ENCODE results near the gene CDK17.

Gene CDK17

DNA sequence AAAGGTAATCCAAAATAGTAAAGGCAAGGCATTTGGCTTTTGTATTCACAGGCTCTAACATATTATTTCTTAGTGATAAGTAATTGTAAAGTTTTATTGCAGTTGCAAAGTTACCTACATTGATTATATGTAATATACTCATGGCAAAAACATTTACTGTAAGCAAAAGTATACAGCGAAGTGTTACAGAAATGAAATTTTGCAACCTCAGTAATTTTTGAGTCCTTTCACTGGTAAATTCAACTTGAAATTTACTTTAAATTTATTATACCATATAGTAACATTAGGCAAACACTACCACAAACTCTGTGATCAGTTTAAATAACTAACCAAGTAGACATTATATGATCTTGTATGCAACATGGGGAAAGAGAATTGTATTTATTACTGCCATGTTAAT lies 89.0 kb downstream of the CDK17 start:
- DNase-seq, result no peak

DNA sequence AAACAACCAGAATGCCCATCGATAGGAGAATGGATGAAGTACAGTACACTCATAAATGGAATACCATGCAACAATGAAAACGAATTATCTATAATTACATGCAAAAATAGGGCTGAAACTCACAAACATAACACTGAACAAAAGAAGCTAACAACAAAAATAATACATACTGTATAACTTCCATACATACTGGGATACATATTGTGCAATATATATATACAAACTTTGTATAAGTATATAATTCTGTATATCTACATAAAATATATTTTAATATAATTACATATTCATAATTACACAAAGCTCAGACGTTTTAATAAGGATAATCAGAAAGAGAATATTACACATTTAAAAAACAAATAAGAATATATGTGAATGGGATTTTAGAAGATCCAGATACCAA lies 90.2 kb downstream of the CDK17 start:
- DNase-seq, result no peak

DNA sequence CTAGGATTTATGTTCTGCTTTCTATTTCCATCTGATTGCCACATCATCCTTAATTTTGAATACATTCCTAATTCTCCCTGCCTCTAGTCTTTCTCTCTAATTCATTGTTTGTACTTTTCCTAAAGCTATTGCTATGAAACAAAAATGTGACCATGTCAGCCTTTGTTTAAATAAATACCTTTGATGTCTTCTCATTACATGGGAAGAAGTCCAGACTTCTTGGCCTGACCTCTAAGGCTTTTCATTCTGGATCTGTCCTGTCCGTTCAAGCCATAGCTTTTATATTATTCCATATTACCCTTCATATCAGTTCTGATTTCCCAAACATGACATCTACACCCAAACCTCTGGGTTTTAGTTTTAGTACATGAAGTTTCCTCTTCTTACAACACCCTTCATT lies 91.4 kb downstream of the CDK17 start:
- DNase-seq, result no peak

DNA sequence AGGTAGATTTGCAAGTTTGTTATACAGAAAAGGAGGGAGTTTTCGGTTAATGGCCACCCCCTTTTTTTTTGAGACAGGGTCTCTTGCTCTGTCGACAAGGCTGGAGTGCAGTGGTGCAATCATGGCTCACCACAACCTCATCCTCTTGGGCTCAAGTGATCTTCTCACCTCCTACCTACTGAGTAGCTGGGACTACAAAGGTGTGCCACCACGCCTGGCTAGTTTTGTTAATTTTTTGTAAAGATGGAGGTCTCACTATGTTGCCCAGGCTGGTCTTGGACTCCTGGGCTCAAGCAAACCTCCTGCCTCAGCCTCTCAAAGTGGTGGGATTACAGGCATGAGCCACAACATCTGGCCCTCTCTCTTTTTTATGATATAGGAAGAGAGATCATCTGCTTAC lies 94.6 kb downstream of the CDK17 start:
- no peak for DNase-seq

DNA sequence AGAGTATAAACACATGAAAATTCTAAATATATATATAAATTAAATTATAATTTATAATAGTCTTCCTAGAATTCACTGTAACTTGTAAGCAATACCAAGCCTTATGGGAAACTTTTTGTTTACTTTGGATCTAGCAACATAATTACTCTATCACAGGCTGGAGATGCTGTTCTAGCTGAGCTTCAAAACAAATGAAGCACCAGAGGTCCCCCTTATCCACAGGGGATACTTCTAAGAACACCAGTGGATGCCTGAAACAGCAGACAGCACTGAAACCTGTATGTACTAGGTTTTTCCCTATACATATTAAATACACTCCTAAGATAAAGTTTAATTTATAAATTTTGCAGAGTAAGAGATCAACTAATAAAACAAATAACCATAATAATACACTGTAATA lies 96.6 kb downstream of the CDK17 start:
- no peak for DNase-seq

DNA sequence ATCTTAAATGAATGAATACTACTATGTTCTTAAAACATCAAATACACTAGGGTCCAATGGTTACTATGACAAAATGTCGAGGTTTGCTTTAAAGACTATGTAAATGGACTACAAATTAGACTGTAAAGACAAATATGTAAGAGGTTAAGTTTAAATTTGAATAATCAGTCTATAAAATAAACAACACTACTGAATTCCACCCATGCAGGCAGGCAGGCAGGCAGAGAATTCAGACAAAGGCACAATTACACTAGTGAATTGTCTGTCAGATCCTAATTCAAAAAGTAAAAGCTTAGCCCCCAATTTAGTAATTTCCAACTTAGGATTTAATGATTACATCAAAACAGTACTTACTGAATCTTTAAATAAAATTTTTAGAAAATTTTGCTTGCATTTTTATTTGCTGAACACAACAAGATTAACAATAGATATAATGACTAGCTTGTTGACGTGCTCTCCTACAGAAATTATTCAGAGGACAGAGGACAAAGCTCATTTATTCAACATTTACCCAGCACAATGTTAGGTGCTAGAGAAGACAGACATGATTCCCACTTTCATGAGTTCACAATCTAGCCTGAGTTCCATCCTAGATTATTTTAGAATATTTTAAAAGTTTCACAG lies 97.4 kb downstream of the CDK17 start:
- DNase-seq, result no peak

DNA sequence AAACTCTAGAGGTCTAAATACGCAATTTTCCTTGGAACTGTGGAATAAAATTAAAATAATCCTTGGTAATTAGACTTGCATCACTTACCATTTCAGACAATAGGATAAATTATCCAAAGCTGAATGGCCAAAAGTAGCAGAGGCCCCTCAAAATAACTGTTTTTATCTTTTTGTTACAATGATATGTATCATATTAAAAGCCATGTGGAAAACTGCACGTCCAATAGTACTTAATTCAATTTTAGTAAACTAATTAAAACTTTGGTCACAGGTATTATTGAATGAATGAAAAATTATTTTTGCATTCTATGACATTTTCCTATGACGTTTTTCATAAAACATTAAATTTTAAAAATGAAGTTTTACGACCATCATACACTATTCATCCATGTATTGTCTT lies 98.5 kb downstream of the CDK17 start:
- DNase-seq, result no peak

DNA sequence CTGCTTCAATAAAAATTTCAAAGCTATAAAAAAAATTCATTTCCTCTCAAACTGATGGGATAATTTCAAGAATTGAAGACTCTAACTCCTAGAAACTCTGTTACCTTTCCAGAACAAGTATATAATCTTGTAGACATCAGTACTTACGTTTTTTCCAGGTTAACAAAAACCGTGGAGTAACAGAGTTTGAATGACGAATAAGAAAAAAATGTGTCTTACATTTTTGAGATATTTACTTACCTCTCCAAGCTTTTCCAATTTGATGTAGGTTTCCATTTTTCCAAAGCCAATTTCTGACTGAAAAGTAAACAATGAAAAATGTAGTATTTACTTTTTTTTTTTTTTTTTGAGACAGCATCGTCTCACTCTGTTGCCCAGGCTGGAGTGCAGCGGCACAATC lies 100.2 kb downstream of the CDK17 start:
- DNase-seq, result no peak

DNA sequence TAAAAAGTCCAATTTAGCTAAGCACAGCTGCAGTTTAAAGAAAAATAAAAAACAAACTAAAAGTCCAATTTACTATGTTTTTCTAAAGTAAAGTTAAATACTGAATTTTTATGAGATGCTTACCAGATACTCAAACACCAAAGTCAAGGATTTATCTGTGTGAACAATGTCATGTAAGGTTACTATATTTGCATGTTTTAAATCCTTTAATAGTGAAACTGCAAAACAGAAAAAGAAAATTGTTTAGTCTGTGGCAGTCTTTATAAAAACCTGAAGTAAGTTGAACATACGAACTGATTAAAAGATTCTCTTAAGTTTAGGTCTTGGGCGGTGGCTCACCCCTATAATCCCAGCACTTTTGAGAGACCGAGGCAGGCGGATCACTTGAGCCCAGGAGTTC lies 102.7 kb downstream of the CDK17 start:
- no peak for DNase-seq

DNA sequence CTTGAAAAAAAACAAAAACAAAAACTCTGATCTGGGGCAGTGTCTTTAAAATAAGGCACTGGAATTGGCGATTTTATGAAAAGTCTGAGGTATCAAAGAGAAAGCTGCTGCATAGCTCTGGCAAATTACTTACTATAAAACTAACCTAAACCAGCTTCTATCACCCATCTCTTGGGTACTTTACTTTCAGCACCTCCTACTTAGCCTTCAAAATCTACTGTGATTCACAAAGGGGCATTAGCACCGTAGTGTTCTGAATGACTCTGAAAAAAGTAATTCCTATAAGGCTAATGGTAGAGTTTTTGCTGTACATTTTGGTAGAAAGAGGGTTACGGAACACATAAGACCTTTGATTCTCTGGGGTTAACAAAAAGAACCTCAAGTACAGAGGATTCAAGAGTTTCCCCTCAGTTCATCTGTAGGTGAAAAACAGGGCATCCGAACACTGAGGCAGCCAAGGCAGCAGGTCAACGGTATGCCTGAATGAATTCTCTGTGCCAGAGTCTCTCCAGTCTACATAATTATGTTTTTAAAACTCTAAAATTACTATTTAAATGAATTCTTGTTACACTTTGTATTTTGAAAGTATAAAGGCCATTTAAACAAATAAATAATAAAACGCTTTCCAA lies 104.6 kb downstream of the CDK17 start:
- DNase-seq, result no peak

DNA sequence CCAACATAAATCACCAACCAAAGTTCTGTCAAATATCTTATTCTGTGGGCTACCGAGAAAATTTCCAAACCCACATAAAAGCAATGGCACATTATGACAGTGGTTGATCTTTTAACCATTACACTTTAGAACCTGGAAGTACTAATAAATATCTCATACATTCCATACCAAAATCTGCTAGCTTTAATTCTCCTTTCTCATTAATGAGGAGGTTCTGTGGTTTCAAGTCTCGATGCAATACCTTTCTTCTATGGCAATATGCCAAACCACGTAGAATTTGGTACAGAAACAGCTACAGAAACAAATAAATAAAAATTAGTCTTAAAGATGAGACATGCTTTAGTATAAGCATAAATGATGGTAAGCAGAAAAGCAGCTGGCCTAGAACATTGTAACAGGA lies 105.4 kb downstream of the CDK17 start:
- no peak for DNase-seq

DNA sequence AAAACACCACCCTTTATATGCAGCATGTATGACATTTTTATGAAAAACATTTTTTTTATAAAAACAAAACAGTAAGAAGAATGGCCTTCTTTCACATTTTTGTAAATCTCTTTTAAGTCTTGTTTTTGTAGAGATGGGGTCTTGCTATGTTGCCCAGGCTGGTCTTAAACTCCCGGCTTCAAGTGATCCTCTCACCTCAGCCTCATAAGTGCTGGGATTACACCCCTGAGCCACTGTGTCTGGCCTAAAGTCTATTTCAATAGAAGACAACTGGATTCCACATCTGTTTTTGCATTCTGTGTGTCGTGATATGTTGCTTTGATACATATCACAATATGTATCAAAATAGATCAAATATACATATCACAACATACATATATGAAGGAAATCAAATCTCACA lies 107.1 kb downstream of the CDK17 start:
- no peak for DNase-seq

DNA sequence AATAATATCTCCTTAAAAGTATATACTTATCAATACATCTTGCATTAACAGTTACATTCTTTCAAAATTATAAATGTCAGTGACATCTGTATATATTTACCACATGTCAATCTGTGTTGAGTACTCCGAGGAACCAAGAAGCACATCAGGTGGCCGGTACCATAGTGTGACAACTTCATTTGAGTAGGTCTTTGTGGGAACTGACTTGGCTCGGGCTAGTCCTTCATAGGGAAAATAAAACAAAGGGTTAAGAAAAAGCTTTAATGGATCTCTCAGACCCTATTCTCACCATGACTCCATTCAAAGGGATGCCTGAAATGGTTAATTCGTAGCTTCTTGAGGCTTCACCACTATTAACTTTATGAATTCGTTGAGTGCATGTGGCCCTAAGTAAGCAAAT lies 111.2 kb downstream of the CDK17 start:
- no peak for DNase-seq

DNA sequence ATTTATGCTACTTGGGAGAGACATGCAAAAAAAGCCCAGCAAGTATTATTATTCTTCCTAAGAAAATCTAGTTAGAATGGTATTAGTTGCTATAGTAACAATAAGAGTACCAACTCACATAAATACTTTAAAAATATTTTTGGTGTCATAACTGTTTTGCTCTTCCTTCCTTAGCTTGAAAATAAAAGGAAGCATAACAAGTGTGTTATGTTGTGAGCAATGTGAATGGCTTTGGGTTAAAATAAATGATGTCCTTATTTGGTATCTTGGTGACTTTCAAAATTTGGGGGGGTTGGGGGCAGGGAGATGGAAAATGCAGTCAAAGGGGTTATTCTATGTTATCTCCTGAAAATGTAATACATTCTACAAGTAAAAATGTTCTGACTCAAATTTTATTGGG lies 115.1 kb downstream of the CDK17 start:
- no peak for DNase-seq

DNA sequence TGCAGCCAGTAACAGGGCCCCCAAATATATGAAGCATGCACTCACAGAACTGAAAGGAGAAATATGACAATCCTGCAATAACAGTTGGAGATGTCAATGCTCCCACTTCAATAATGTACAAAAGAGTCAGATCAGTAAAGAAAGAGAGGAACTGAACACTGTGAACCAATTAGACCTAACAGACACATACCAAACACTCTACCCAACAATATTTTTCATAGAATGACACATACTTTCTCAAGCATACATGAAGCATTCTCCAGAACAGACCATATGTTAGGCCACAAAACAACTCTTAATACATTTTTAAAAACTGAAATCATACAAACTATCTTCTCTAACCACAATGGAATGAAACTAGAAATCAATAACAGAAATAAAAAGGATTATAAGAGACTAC lies 125.9 kb downstream of the CDK17 start:
- DNase-seq, result no peak

DNA sequence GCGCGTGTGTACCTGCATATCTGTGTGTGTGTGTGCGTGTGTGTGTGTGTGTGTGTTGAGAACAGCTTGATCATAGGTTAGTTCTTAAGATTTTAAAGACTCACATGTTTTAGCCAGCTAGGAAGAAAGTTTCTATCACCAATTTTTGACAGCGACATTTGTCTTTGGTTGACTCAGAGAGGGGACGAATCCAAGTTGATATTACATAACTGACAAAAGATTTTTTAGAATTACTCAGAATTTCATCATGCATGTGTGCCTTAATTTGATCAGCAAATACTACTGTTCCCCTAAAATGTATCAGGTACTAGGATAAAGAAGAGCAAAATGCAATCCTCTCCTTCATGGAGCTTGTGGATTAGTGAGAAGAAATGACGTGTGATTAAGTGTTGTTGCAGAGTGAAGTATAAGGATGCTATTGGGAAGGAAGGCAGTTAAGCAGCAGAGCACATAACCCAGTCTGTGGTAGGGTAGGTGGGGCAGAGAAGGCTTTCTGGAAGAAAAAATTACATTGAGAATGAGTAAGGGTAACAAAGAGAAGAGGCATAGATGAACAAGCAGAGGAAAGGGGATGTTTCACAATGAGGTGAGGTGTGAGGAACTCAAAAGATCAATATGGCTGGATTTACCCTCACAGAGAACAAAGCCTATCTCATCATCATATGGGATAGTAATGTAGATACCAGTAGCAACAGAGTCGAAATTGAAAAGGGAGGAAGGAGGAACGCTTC lies 128.6 kb downstream of the CDK17 start:
- no peak for DNase-seq

DNA sequence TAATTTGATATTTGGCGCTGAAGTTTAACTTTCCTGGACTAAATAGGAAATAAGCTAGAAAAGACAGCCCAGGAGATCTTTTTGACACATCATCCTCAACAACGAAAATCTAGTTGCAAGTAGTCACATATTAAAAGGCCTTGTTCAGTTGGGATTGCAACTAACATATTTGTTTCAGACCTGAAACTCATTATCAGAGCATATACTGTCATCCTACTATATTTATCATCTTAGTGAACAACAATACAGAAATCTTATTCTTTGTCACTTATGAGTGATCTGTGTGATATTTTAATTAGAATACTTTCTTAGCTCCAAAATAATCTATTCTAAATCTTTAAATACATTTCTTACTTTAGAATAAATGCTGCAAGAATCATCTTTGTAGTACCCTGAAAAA lies 134.0 kb downstream of the CDK17 start:
- DNase-seq, result no peak

DNA sequence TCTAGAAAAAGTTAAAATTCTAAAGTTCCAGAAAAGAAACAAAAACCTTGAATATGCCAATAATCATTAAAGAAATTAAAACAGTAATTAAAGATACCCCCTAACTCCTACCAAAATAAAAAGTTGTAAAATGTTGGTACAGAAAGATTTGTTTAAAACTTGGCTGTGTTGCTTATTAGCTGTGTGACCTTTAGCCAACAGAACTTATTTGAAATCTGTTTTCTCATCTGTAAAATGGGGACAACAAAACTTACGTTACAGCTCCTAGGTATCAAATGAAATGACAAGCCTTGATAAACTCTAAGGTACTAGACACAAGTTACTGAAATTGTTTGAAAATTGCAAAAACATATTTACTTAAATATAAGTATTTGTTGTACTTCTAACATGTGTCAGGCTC lies 134.4 kb downstream of the CDK17 start:
- no peak for DNase-seq

DNA sequence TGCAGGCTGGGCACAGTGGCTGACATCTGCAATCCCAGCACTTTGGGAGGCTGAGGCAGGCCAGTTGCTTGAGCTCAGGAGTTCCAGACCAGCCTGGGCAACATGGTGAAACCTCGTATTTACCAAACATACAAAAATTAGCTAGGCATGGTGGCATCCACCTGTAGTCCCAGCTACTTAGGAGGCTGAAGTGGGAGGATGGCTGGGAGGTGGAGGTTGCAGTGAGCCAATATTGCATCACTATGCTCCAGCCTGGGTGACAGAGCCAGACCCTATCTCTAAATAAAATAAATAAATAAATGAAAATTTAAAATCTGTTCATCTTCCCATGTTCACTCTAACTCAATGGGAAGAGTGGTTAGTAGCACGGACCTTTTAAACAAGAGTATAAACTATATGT lies 134.8 kb downstream of the CDK17 start:
- DNase-seq, result no peak

DNA sequence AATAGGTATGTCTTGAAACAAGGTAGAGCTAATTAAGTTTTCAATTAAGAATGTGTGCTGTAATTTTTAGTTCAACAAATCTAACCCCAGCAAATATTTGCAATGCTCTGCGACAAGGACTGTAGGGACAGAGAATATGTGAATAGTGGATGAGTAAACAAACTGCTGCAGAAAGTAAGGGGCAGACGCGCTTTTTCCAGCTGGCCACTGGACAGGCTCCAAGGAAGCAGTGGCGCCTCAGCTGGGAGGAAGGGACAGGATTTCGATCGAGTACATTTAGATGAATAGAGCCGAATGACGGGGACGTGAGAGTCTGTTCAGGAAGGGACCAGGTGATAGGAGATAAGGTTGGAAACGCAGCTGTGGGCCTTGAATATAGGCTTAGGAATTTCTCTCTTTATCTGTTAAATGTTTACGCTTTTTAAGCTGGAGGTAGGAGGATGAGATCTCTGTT lies 136.8 kb downstream of the CDK17 start:
- no peak for DNase-seq

DNA sequence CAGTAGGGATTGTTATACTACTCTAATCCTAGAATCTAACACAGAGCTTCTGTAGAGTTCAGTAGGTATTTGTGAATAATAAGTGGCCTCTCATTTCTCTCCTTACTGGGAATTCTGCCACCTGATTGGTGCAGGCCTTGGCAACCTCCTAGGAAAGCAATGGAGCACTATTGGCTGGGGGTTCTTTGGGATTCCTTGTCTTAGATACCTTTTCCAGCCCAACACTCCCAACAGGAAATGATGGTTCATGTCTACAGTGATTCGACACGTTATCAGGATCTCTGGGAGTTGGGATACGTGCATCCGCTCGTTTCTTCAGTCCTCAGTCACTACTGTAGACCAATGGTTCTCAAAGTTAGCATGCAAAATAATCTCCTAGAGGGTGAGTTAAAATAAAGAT lies 138.7 kb downstream of the CDK17 start:
- DNase-seq, result no peak

DNA sequence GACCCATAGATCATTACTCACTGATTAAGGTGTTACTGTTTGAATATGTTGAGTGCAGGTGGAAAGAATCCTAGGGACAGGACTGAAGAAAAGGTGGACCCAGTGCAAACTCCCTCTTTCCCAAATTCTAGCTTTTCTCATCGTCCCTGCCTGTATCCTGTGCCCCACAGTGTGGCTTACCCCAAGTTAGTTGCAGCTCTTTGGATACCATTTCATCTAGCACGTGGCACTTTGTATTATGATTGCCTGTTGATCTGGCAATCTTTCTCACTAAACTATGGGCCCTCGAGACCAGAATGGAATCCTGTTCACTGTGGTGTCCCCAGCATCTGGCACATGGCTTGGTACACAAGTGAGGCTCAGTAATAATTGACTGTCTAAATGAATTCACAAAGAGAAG lies 139.6 kb downstream of the CDK17 start:
- DNase-seq, result no peak

DNA sequence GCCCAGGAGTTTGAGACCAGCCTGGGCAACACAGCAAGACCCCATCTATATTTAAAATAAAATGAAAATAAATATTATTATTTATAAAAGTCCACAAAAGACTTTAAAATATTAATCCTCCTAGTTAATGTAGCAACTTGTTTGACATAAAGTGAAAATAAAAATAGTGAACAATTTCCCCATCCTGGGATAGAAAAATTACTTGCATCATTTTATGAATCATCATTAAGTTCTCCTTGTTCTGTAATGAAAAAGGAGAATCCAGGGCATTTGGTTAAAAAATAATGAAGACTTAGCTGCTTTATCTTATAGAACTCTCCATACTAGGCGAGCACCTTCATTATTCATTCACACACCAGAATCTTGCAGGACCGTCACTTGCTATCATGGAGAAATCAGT lies 140.0 kb downstream of the CDK17 start:
- DNase-seq, result no peak

DNA sequence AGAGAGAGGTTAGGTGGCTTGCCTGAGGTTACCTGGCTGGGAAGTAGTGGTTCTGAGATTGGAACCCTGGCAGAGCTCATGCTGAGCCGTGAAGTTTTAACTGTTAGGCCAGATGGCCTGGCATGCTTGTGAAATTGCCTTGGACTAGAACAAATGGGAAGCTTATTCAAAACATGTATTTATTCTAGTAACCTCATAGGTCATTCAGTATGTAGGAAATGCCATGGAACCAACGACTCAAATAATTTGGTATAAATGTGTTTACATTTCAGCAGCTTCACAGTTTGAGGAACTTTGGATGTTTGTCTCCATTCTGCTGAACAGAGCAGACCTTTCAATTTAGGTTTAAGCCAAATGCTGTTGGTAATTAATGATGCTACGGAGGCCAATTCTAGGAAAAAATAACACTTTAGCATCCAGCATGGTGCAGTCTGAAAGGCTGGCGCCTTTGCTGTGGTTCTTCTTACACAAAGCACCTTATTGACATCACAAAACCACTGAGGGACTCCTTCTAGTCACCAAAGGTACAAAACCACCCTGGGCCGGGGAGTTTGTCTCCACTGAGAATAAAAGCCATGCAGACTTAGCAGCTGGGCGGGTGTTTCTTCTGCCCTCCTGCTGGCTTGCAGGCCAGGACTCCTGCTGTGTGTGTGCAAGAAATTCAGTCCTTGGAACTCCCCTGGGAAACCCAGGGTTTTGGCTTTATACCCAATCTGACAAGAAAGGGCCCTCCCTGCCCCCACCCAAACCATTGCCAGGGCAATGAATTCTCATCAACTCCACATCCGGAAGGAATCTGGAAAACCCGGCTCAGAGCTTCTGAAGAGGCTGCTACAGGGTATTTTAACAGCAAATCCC lies 141.9 kb downstream of the CDK17 start:
- no peak for DNase-seq

Data from GF-D8 (cell line).